HG03060 (cell line): ENCODE measurements around the gene SMYD1.
A peak's percentile ranks its signal among the peaks of the same experiment; 100 is the strongest.

ENCODE experiments used
- ATAC-seq: cut with Tn5 transposase; IDR thresholded peaks from one replicate; pipeline ENCODE4 v1.9.1; 2021; ENCODE audit warnings: low read depth, moderate number of reproducible peaks; ENCODE audit not compliant: unreplicated experiment

Gene SMYD1

GRCh38 chr2:88055371-88056128 is 12.1 kb upstream of the SMYD1 start, which contains the start of gene KRCC1:
KRCC1 (minus strand) TSS chr2:88055783; CDS start chr2:88028563, 27,220 bp downstream.
- peak; percentile 89 for ATAC-seq

GRCh38 chr2:88057437-88057844 is 10.2 kb upstream of the SMYD1 start:
- ATAC-seq = no peak

GRCh38 chr2:88058191-88058590 is 9.4 kb upstream of the SMYD1 start:
- ATAC-seq = no peak

DNA sequence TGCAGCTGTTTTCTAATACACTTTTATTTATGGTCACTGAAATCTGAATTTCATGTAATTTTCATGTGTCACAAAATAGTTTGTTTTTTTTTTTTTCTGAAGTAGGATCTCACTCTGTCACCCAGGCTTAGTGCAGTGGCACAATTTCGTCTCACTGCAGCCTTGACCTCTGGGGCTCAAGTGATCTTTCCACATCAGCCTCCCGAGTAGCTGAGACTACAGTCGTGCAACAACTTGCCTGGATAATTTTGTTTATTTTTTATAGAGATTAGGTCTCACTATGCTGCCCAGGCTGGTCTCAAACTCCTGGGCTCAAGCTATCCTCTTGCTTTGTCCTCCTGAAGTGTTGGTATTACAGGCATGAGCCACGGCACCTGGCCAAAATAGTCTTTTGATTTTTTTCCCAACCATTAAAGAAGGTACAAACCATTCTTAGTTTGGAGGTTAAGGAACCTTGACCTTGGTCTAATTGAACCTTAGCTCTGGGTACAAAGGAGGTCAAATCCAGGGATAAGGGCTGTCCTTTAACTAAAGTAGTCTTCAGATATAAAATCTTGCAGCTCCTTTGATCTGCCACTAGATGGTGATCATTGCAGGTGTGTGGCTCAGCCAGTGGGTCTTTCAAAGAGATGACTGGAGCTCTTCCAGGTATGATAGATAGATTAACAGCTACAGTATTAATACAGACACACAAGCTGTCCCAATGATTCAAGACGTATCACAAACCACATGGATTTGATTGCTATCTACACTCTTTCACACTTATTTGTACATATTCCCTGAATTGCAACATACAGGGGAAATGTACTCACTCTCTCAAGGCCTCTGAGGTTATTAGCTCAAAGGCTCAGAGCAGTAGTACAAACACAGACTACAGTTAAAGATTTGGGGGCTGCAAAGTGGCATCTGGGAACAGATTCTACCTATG is 7.4 kb upstream of the SMYD1 start:
- ATAC-seq = no peak

- no peak for ATAC-seq
These were observed 6.7 kb upstream of the SMYD1 start for GRCh38 chr2:88060907-88061275.

DNA sequence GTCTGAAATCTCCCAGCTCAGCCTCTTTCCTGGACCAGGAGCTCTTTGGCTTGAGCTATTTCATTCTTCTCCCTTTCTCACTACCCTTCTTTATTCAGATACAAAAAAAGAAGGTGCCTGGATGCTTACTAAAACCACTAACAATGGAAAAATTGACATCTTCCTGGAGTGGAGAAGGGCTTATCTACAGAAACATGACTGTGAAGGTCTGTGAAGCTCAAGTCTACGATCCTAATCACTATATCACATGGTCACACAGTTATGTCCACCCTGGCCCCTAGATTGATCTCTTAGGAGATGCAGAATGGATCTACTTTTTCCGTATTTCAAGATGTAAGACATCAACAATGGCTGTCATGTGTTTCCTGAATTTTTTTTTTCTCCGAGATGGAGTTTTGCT is 6.3 kb upstream of the SMYD1 start:
- ATAC-seq = no peak

GRCh38 chr2:88066543-88066942 is 1.1 kb upstream of the SMYD1 start:
- ATAC-seq = no peak

GRCh38 chr2:88067189-88067588 is 436 bp upstream of the SMYD1 start:
- no peak for ATAC-seq

- no peak for ATAC-seq
These were observed 419 bp downstream of the SMYD1 start for GRCh38 chr2:88068044-88068443.

GRCh38 chr2:88069117-88069516 is 1.5 kb downstream of the SMYD1 start:
- ATAC-seq = no peak

DNA sequence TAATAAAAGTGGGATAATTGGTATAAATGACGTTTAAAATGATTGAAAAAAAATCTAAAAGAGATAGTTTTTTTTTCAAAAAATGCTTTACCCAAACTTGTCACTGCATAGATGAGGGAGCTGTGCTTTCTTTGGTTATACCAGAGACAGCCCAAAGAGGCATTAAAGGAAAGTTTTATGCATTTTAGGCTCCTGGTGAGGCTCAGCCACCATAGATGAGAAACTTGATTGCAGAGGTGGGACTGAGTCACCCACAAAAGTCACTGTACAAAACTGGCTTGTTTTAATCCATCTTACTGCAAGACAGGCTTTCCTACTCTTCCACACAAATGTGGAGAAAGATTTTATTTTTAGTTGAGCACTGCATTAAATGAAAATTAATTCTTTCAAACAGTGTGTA is 2.4 kb downstream of the SMYD1 start:
- no peak for ATAC-seq

GRCh38 chr2:88071365-88071764 is 3.7 kb downstream of the SMYD1 start:
- ATAC-seq = no peak

- no peak for ATAC-seq
These were observed 6.5 kb downstream of the SMYD1 start for GRCh38 chr2:88074150-88074549.

GRCh38 chr2:88074854-88075292 is 7.2 kb downstream of the SMYD1 start:
- no peak for ATAC-seq

- ATAC-seq = no peak
These were observed 9.5 kb downstream of the SMYD1 start for GRCh38 chr2:88077080-88077479.

- ATAC-seq = no peak
These were observed 11.1 kb downstream of the SMYD1 start for GRCh38 chr2:88078643-88079172.

DNA sequence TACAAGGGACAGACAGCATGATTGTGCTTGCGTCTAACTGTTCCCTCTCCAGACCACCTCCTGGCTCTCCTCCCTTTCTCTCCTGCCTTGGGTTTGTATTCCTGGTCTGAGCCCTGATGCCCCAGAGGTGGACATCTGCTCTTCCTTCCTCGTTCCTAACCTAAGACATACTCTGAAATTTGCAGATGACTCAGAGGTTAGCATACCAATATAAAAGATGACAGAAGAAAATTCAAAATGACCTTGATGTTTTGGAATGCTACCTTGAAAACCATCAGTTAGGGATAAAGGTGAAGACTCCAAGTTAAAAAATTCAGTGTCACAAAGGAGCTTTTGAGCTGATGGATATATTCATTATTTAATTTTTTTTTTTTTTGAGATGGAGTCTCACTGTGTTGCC is 12.9 kb downstream of the SMYD1 start:
- ATAC-seq = no peak

GRCh38 chr2:88081924-88082608 is 14.4 kb downstream of the SMYD1 start:
- no peak for ATAC-seq

DNA sequence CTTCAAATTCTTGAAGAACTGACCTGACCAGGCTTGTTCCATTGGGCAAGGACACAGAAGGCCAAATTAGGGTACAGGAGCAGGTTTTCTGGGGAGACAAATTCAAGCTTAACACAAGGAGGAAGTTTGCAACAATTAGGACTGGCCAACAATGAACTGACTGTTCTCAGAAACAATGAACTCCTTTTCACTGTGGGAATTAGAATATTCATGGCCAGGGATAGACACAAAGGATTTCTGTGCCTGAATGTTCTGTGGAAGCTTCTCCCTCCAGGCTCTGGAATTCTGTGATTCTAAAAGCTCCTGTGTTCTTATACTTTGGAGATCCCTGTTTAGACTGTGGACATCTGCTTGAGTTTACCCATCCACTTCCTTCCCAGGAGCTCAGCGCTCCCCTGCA is 15.2 kb downstream of the SMYD1 start:
- no peak for ATAC-seq

GRCh38 chr2:88085099-88085498 is 17.5 kb downstream of the SMYD1 start:
- no peak for ATAC-seq

DNA sequence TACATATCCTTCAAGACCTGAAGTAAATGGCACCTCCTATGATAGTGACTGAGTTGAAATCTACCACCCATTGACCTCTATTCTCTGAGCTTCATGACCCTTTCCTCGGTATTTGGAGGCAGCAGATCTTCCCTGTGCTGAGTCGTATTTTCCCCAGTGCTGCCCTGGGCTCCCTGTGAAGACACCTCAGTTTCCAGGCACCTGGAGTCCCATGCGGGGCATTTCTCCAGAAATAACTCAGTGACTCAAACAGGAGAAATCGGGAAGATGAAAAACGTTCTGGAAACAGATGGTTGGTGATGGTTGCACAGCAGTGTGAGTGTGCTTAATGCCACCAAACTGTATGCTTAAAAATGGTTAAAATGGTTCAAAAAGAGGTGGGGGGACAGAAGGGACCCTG is 18.0 kb downstream of the SMYD1 start:
- ATAC-seq = no peak
